GM20000 (cell line): ENCODE results near the gene TUT4.

Source experiments
- DNase-seq: peaks from one replicate; pipeline ENCODE4 v3.0.0; 2012; ENCODE audit warnings: low spot score
- CTCF ChIP-seq: IDR thresholded peaks from 2 replicates; pipeline ENCODE4 v1.5.1; 2012; ENCODE audit warnings: mild to moderate bottlenecking, control low read depth; ENCODE audit errors: extremely low read depth, missing control alignments

Gene TUT4

DNA sequence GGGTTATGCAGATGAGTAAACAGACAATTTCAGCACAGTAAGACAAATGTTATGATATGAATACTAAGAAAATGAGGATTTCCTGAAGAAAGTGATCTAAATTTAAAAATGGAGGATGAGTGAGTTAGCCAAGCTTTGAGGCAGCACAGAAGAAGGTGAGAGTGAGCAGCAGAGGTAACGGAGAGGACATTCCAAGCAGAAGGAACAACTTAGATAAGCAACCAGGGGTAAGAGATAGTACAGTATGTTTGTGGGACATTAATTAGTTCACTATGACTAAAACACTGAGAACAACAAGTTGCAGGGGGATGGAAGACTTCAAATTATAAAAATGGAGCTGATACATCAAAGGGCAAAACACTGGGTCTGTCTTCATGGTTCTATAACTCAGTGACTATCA, 125.7 kb downstream of the TUT4 start:
- no peak for TF ChIP-seq CTCF
- no peak for DNase-seq

- DNase-seq = no peak
- no peak for TF ChIP-seq CTCF
Observed at GRCh38 chr1:52426371-52426770, 126.5 kb downstream of the TUT4 start.

GRCh38 chr1:52424813-52425212, 128.1 kb downstream of the TUT4 start:
- no peak for DNase-seq
- no peak for TF ChIP-seq CTCF

GRCh38 chr1:52424231-52424636, 128.7 kb downstream of the TUT4 start:
- DNase-seq = no peak
- no peak for TF ChIP-seq CTCF

DNA sequence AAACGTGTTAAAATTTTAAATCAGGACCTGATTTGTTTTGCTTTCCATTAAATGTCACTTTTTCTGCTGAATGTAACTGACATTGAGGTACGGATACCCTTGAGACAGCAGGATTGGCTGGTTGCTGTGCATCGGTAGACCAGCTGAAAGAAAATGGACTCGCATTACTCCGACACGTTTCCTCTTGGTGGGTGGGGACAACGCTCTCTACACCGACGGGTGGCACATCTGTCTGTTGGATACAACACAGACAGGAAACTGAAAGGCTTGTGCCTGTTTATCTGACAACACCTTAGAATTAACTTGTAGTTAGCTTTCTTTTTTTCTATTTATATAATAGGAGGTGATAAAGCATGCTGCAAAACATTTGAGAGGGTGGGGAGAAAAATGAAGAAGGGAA, 129.1 kb downstream of the TUT4 start:
- DNase-seq = no peak
- no peak for TF ChIP-seq CTCF

DNA sequence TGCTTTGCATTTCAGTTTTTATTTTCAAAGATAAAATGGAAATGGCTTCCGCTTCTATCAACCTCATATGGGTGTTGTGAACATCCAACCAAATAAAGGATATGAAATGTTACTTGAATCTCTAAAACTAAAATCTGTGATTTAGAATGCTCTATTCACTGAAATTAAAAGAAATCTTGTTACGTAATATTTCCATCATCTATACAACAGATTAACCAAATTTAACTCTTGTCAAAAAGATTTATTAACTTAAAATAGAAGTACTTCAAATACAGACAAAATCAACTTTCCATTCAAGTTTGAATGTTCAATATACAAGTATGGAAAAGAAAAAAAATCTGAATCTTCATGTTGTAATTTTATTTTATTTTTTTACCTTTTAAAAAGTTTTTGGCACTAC, 129.8 kb downstream of the TUT4 start:
- TF ChIP-seq CTCF = no peak
- DNase-seq = no peak

- no peak for TF ChIP-seq CTCF
- no peak for DNase-seq
Observed at GRCh38 chr1:52420713-52421112, 132.2 kb downstream of the TUT4 start.
